K562 (cell line): ENCODE measurements around the gene CDC6. TPM values are rescaled to one million over a fixed set of nuclear protein-coding genes. Genes with fewer than 3 reads are reported as not detected.

Source experiments
- ATAC-seq: fragments of 200-7000 bp; cut with Tn5 transposase; 3 replicates; pipeline ENCODE4 v1.9.1; 2020; ENCODE audit warnings: moderate library complexity
- BruUV-seq: library from RNA; stranded (reverse); fragments of 400-500 nt; replicated peaks from 2 replicates; lab custom pipeline; 2021; lab: Mats Ljungman, UMichigan
- CTCF ChIA-PET: fragments of 300-600 bp; formaldehyde crosslinking; extraction: SDS; loops from one replicate; lab custom pipeline; 2021; ENCODE audit warnings: low intra/inter-chr PET ratio; lab: Yijun Ruan, JAX
- POLR2A ChIA-PET: fragments of 300-600, 350-650 bp; sonication (Branson Sonifier 250); formaldehyde crosslinking; extraction: SDS; loops from one replicate; lab custom pipeline; 2021; ENCODE audit warnings: antibody characterized with exemption, inconsistent platforms; lab: Yijun Ruan, JAX
- DNase-seq, 4 experiments: peaks; one replicate each; pipeline versions ENCODE4 v3.0.0 to v3.0.0-alpha.2; 2011 to 2018; ENCODE audit warnings: low spot score in 3 of 4, mixed read lengths in 3 of 4; ENCODE audit errors: extremely low read depth in 1 of 4
- FAIRE-seq: peaks from 2 replicates; lab custom pipeline; 2011; peaks lifted over from hg19 to GRCh38; lab: Jason Lieb, UNC
- H2AFZ ChIP-seq: 2 replicates; pipeline ENCODE4 v1.6.0; 2011; ENCODE audit warnings: low read depth, low read length, control low read depth, inconsistent platforms
- H3K27ac ChIP-seq: fragments of 200-600 bp; 3 replicates; pipeline ENCODE4 v1.8.0; 2011; ENCODE audit warnings: low read depth, mild to moderate bottlenecking, control low read depth, inconsistent platforms, low read length, moderate library complexity, mixed read lengths; ENCODE audit errors: extremely low read depth
- H3K27me3 ChIP-seq, 2 experiments: fragments of 300-600 bp in 1 of 2; 2 replicates in 1 of 2; 3 replicates in 1 of 2; pipeline versions ENCODE4 v1.6.0 to v1.8.0; 2011; ENCODE audit warnings: inconsistent platforms in 2 of 2, low read length in 2 of 2, mild to moderate bottlenecking in 1 of 2, mixed read lengths in 1 of 2, moderate library complexity in 1 of 2; ENCODE audit not compliant: control insufficient read depth in 2 of 2, insufficient read depth in 2 of 2
- H3K36me3 ChIP-seq: fragments of 300-600 bp; 3 replicates; pipeline ENCODE4 v1.8.0; 2011; ENCODE audit warnings: mild to moderate bottlenecking, low read length, inconsistent platforms; ENCODE audit not compliant: control insufficient read depth, insufficient read depth
- H3K4me1 ChIP-seq, 2 experiments: fragments of 200-600 bp in 1 of 2; replicated peaks in 1 of 2; 2 replicates in 1 of 2; 3 replicates in 1 of 2; pipeline versions ENCODE4 v1.5.1 to v1.8.0; 2011; ENCODE audit warnings: inconsistent platforms in 2 of 2, low read length in 2 of 2, mild to moderate bottlenecking in 1 of 2, mixed read lengths in 1 of 2, moderate library complexity in 1 of 2; ENCODE audit not compliant: control insufficient read depth in 2 of 2, insufficient read depth in 2 of 2
- H3K4me2 ChIP-seq: 2 replicates; pipeline ENCODE4 v1.6.1; 2011; ENCODE audit warnings: low read length, control low read depth, inconsistent platforms, mixed read lengths; ENCODE audit not compliant: insufficient read depth
- H3K4me3 ChIP-seq: fragments of 200-600 bp; sonication (generic), shearing (Covaris generic); 2 replicates; pipeline ENCODE4 v1.5.1; 2016; ENCODE audit warnings: control low read depth, inconsistent platforms
- H3K79me2 ChIP-seq: fragments of 200-600 bp; 3 replicates; pipeline ENCODE4 v1.8.0; 2011; ENCODE audit warnings: low read length, inconsistent platforms; ENCODE audit not compliant: control insufficient read depth, insufficient read depth
- H3K9ac ChIP-seq, 2 experiments: 2 replicates each; pipeline versions ENCODE4 v1.6.0 to v1.6.1; 2011; ENCODE audit warnings: low read depth in 2 of 2, low read length in 2 of 2, control low read depth in 1 of 2, inconsistent platforms in 1 of 2, mild to moderate bottlenecking in 1 of 2, mixed read lengths in 1 of 2; ENCODE audit not compliant: insufficient read depth in 1 of 2
- H3K9me1 ChIP-seq: one replicate; pipeline ENCODE4 v1.6.0; 2011; ENCODE audit warnings: inconsistent platforms, mild to moderate bottlenecking, low read length, moderate library complexity; ENCODE audit not compliant: control insufficient read depth, insufficient read depth
- H3K9me3 ChIP-seq: replicated peaks from 2 replicates; pipeline ENCODE4 v1.5.1; 2011; ENCODE audit warnings: low read depth, low read length, inconsistent platforms; ENCODE audit not compliant: control insufficient read depth, insufficient read depth
- H4K20me1 ChIP-seq: replicated peaks from 2 replicates; pipeline ENCODE4 v1.6.1; 2011; ENCODE audit warnings: low read length, inconsistent platforms, mixed read lengths; ENCODE audit not compliant: control insufficient read depth, insufficient read depth
- NR2C1 ChIP-seq, 2 experiments: fragments of 450-650 bp; IDR thresholded peaks; 2 replicates each; pipeline ENCODE4 v1.6.1; 2017; ENCODE audit warnings: mild to moderate bottlenecking in 2 of 2, antibody characterized with exemption in 1 of 2, inconsistent platforms in 1 of 2, missing compliant biosample characterization in 1 of 2, missing genetic modification characterization in 1 of 2
- PRPF4 ChIP-seq: fragments of 200-400 bp; formaldehyde crosslinking; IDR thresholded peaks from one replicate; pipeline ENCODE4 v1.6.1; 2017; ENCODE audit warnings: low read length, low read depth, mild to moderate bottlenecking; ENCODE audit not compliant: insufficient read depth, poor library complexity, severe bottlenecking
- SPI1 ChIP-seq: IDR thresholded peaks from 2 replicates; pipeline ENCODE4 v1.6.1; 2011; ENCODE audit warnings: low read depth, low read length, control low read depth, borderline replicate concordance
- ZBTB33 ChIP-seq: sonication (generic); formaldehyde crosslinking; IDR thresholded peaks from 2 replicates; pipeline ENCODE4 v1.8.1; 2023; ENCODE audit warnings: mild to moderate bottlenecking, missing genetic modification reagents
- WGBS: fragments of 100-300 bp; shearing (Covaris generic); methylation state at CpG from one replicate; pipeline ENCODE4 v1.1.6; 2016; ENCODE audit warnings: low coverage, mixed read lengths; ENCODE audit not compliant: insufficient coverage; ENCODE audit errors: missing lambda C conversion rate; 5-methylcytosine and 5-hydroxymethylcytosine counted together
- in situ Hi-C: fragments of 300-500 bp; cut with MboI; formaldehyde crosslinking; loops from 4 replicates; pipeline ENCODE4 v1.15.0; 2018; ENCODE audit warnings: inconsistent platforms, mixed read lengths
- intact Hi-C: fragments of 100-400 bp; cut with micrococcal nuclease; formaldehyde crosslinking; loops from 2 replicates; pipeline ENCODE4 v1.14.2; 2022
- polyA plus RNA-seq, 8 experiments: library from polyadenylated mRNA; depleted of rRNA in 4 of 8; stranded (reverse) in 5 of 8; unstranded in 3 of 8; fragments of >200 nt; fragmentation: Nextera tagmentation in 2 of 8; fragmentation: Illumina TruSeq in 1 of 8; extraction: Ambion mirVana in 2 of 8; extraction: Trizol in 1 of 8; gene quantifications; 2 replicates each; pipeline versions ENCODE4 v1.2.1 to v1.2.3, GENCODE V29; 2011 to 2014; ENCODE audit warnings: inconsistent platforms in 1 of 8, missing spikeins in 1 of 8
- total RNA-seq, 7 experiments: library from RNA; depleted of rRNA in 6 of 7; stranded (reverse); fragments of >200 nt in 6 of 7; fragmentation: Illumina TruSeq in 2 of 7; extraction: Trizol in 2 of 7; gene quantifications; 2 replicates each; pipeline versions ENCODE4 v1.2.1 to v1.2.3, GENCODE V29; 2011 to 2021; ENCODE audit warnings: low replicate concordance in 1 of 7

CDC6 gene
- total and polyA plus RNA-seq, 9 of the 15 experiments (the other 6 are each of a cell fraction or from before 2014, with no cell fraction given): 29.6 to 141 (median 106) TPM

GRCh38 chr17:40316571-40317344 lies 29.1 kb downstream of the CDC6 start:
- BruUV-seq: no TSS peak

More at GRCh38 chr17:40316571-40317344, 29.1 kb downstream of the CDC6 start:
- WGBS: 66% methylated on average over 19 of the region's 38 CpGs
- CTCF ChIA-PET: interaction anchor here (0.6 kb wide), 1 partner anchor 210 kb away, joined by 3 read pairs; no protein-coding TSS in a partner anchor
- Histone ChIP-seq H3K9me3 (no peaks in the 10 kb centered on the region), H2AFZ (peak overlapping the region; percentile 92), H3K27me3 (no peaks in the 10 kb centered on the region), H3K9ac (peak overlapping the region; percentile 8 to 39; a peak in 2 of 4 replicates), H3K9me1 (no peaks in the 10 kb centered on the region), H3K36me3 (no peaks in the 10 kb centered on the region), H3K4me3 (no peak overlapping the region), H3K4me2 (peak overlapping the region; percentile 96), H3K4me1 (peaks cover 46 to 70% of the 10 kb centered on the region in 2 experiments), H3K27ac (no peak overlapping the region), H3K79me2 (peaks cover 37% of the 10 kb centered on the region), H4K20me1 (0 out of 2 replicates have a peak, but pooled peaks cover 3% of the 10 kb centered on the region)
- in situ Hi-C loops: no loop called here
- FAIRE-seq: no peak
- ATAC-seq: no peak
- no peak for DNase-seq
- POLR2A ChIA-PET: interaction anchor here (1.0 to 1.5 kb wide), 5 partner anchors 9 to 29 kb away, joined by 3 to 17 read pairs (median 4); no protein-coding TSS in a partner anchor
- intact Hi-C loops: no loop called here
- TF ChIP-seq ZBTB33 (CRISPR knock-in tag): 0 out of 2 replicates have a peak, but pooled peaks have one; percentile 33
- TF ChIP-seq NR2C1 (IDR thresholded peaks at IDR 0.05): no peak
- TF ChIP-seq NR2C1 (tag; IDR thresholded peaks at IDR 0.05): no peak
- no peak for TF ChIP-seq PRPF4
- peak; percentile 40; the same call in 1 of the 2 replicates for TF ChIP-seq SPI1
